OCI-LY7 (cell line): ENCODE results near the gene SEMA3D.

Experiments used
- EZH2phosphoT487 ChIP-seq: fragments of 200-600 bp; sonication (generic); IDR thresholded peaks from 2 replicates; pipeline ENCODE4 v1.6.1; 2018; ENCODE audit warnings: low read depth, borderline replicate concordance, mild to moderate bottlenecking, mixed run types, antibody characterized with exemption, low read length, moderate library complexity, mixed read lengths
- TF ChIP-seq, protein P1 (sequence below): fragments of 200-600 bp; sonication (generic); conservative IDR thresholded peaks from 2 replicates; pipeline ENCODE4 v1.5.1; 2014; ENCODE audit warnings: mild to moderate bottlenecking, antibody characterized with exemption, low read length, moderate library complexity, mixed read lengths

DNA sequence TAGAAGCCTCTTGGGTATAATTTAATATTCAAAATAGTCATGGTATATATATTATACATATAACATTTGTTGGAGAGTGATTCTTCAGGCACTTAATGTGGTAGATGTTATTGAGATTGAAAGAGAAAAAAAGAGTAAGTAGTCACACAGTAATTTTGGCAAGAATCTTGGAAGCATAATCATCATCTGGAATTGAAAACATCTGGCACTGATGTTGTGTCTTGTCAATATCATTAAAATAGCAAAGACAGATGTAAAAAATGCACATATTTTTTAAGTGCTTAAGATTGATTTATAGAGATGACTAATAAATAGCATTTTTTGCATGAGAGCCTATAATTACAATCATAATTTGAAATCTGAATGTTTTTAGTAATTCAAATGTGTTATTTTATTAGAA is 9.5 kb downstream of the SEMA3D start:
- TF ChIP-seq, protein P1, sequence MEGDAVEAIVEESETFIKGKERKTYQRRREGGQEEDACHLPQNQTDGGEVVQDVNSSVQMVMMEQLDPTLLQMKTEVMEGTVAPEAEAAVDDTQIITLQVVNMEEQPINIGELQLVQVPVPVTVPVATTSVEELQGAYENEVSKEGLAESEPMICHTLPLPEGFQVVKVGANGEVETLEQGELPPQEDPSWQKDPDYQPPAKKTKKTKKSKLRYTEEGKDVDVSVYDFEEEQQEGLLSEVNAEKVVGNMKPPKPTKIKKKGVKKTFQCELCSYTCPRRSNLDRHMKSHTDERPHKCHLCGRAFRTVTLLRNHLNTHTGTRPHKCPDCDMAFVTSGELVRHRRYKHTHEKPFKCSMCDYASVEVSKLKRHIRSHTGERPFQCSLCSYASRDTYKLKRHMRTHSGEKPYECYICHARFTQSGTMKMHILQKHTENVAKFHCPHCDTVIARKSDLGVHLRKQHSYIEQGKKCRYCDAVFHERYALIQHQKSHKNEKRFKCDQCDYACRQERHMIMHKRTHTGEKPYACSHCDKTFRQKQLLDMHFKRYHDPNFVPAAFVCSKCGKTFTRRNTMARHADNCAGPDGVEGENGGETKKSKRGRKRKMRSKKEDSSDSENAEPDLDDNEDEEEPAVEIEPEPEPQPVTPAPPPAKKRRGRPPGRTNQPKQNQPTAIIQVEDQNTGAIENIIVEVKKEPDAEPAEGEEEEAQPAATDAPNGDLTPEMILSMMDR: no peak
- no peak for TF ChIP-seq EZH2phosphoT487
